H1 (cell line): ENCODE data around the gene SPOCK2. TPM values are rescaled to one million over a fixed set of nuclear protein-coding genes. Genes with fewer than 3 reads are reported as not detected.

Experiments used
- CTCF ChIA-PET: fragments of 300-600 bp; sonication (Branson Sonifier 250); formaldehyde crosslinking; loops from one replicate; lab custom pipeline; 2021; ENCODE audit not compliant: partially characterized antibody; lab: Charles Lee
- POLR2A ChIA-PET: fragments of 300-600 bp; sonication (Branson Sonifier 250); formaldehyde crosslinking; loops from one replicate; lab custom pipeline; 2021; ENCODE audit warnings: inconsistent platforms; ENCODE audit not compliant: partially characterized antibody; lab: Charles Lee
- DNase-seq, 2 experiments: peaks; one replicate each; pipeline versions ENCODE4 v3.0.0 to v3.0.0-alpha.2; 2010 to 2022; ENCODE audit warnings: low spot score in 2 of 2, low read depth in 1 of 2, mixed read lengths in 1 of 2
- FAIRE-seq: peaks from 2 replicates; lab custom pipeline; 2011; peaks lifted over from hg19 to GRCh38; lab: Jason Lieb, UNC
- H2AFZ ChIP-seq: 2 replicates; pipeline ENCODE4 v1.8.1; 2012; ENCODE audit warnings: low read length, inconsistent platforms
- H2AK5ac ChIP-seq: 2 replicates; pipeline ENCODE4 v1.6.1; 2013; ENCODE audit warnings: low read depth, low read length
- H2BK120ac ChIP-seq: replicated peaks from 2 replicates; pipeline ENCODE3; 2013; ENCODE audit warnings: low read depth, low read length, inconsistent platforms
- H2BK12ac ChIP-seq: 2 replicates; pipeline ENCODE4 v1.6.1; 2013; ENCODE audit warnings: low read depth, low read length
- H2BK15ac ChIP-seq: 2 replicates; pipeline ENCODE4 v1.6.1; 2013; ENCODE audit warnings: low read length
- H2BK20ac ChIP-seq: 2 replicates; pipeline ENCODE4 v1.6.1; 2013; ENCODE audit warnings: low read length
- H2BK5ac ChIP-seq: 2 replicates; pipeline ENCODE4 v1.6.1; 2013; ENCODE audit warnings: low read depth, low read length
- H3K14ac ChIP-seq: 2 replicates; pipeline ENCODE4 v1.6.1; 2013; ENCODE audit warnings: inconsistent platforms; ENCODE audit not compliant: insufficient read length
- H3K18ac ChIP-seq: 2 replicates; pipeline ENCODE4 v1.6.1; 2013; ENCODE audit warnings: low read length; ENCODE audit errors: extremely low read depth
- H3K23ac ChIP-seq: 2 replicates; pipeline ENCODE4 v1.6.1; 2013; ENCODE audit warnings: inconsistent platforms; ENCODE audit not compliant: insufficient read length
- H3K23me2 ChIP-seq: 2 replicates; pipeline ENCODE4 v1.6.1; 2013; ENCODE audit warnings: low read depth, low read length
- H3K27ac ChIP-seq: 2 replicates; pipeline ENCODE4 v1.6.1; 2011; ENCODE audit warnings: low read depth, low read length, inconsistent platforms
- H3K27me3 ChIP-seq, 4 experiments: replicated peaks in 1 of 4; 1 replicate in 1 of 4; 2 replicates in 3 of 4; pipeline versions ENCODE4 v1.6.1 to v1.8.1; 2011 to 2013; ENCODE audit warnings: low read length in 3 of 4, mild to moderate bottlenecking in 3 of 4, inconsistent platforms in 2 of 4, mixed read lengths in 2 of 4, moderate library complexity in 1 of 4; ENCODE audit not compliant: control insufficient read depth in 3 of 4, insufficient read depth in 3 of 4; ENCODE audit errors: extremely low read depth in 1 of 4
- H3K36me3 ChIP-seq, 4 experiments: 2 replicates each; pipeline versions ENCODE4 v1.6.1 to v1.8.1; 2011 to 2013; ENCODE audit warnings: mild to moderate bottlenecking in 4 of 4, low read length in 3 of 4, moderate library complexity in 2 of 4, control low read depth in 1 of 4, inconsistent platforms in 1 of 4; ENCODE audit not compliant: insufficient read depth in 4 of 4, control insufficient read depth in 2 of 4
- H3K4ac ChIP-seq: replicated peaks from 2 replicates; pipeline ENCODE3; 2013; ENCODE audit warnings: low read length, low read depth, mixed read lengths, inconsistent platforms; ENCODE audit not compliant: insufficient read length
- H3K4me1 ChIP-seq, 4 experiments: replicated peaks in 1 of 4; 1 replicate in 1 of 4; 2 replicates in 3 of 4; pipeline versions ENCODE4 v1.6.1 to v1.8.1; 2011 to 2013; ENCODE audit warnings: low read length in 3 of 4, inconsistent platforms in 2 of 4, mixed read lengths in 1 of 4; ENCODE audit not compliant: insufficient read depth in 4 of 4, control insufficient read depth in 3 of 4
- H3K4me2 ChIP-seq, 2 experiments: 2 replicates each; pipeline versions ENCODE4 v1.6.1 to v1.8.1; 2011 to 2013; ENCODE audit warnings: low read depth in 2 of 2, low read length in 2 of 2, control low read depth in 1 of 2, inconsistent platforms in 1 of 2, mild to moderate bottlenecking in 1 of 2; ENCODE audit not compliant: insufficient read depth in 1 of 2
- H3K4me3 ChIP-seq, 4 experiments: fragments of 200-600, 300-600 bp in 1 of 4; sonication (generic), shearing (Covaris generic), sonication (Bioruptor Twin) in 1 of 4; 2 replicates each; pipeline versions ENCODE4 v1.5.1 to v1.8.1; 2011 to 2016; ENCODE audit warnings: low read length in 4 of 4, low read depth in 3 of 4, control low read depth in 2 of 4, inconsistent platforms in 2 of 4, mild to moderate bottlenecking in 2 of 4, mixed read lengths in 1 of 4, moderate library complexity in 1 of 4; ENCODE audit not compliant: insufficient read depth in 2 of 4; ENCODE audit errors: extremely low read depth in 1 of 4
- H3K56ac ChIP-seq: replicated peaks from 2 replicates; pipeline ENCODE3; 2013; ENCODE audit warnings: low read depth, mild to moderate bottlenecking, mixed read lengths, low read length, inconsistent platforms; ENCODE audit not compliant: insufficient read length
- H3K79me1 ChIP-seq: 2 replicates; pipeline ENCODE4 v1.6.1; 2013; ENCODE audit warnings: low read depth, low read length, control low read depth
- H3K79me2 ChIP-seq, 2 experiments: 2 replicates each; pipeline versions ENCODE4 v1.6.1 to v1.8.1; 2012 to 2013; ENCODE audit warnings: low read length in 2 of 2, mild to moderate bottlenecking in 2 of 2, inconsistent platforms in 1 of 2; ENCODE audit not compliant: insufficient read depth in 2 of 2, control insufficient read depth in 1 of 2
- H3K9ac ChIP-seq, 4 experiments: replicated peaks in 1 of 4; 1 replicate in 1 of 4; 2 replicates in 3 of 4; pipeline versions ENCODE4 v1.6.1 to v1.8.1; 2011 to 2013; ENCODE audit warnings: low read depth in 3 of 4, low read length in 3 of 4, control low read depth in 2 of 4, mild to moderate bottlenecking in 2 of 4, moderate library complexity in 2 of 4, inconsistent platforms in 1 of 4; ENCODE audit errors: extremely low read depth in 1 of 4
- H3K9me3 ChIP-seq, 2 experiments: 2 replicates each; pipeline versions ENCODE4 v1.6.1 to v1.8.1; 2012 to 2013; ENCODE audit warnings: mild to moderate bottlenecking in 2 of 2, moderate library complexity in 2 of 2, control low read depth in 1 of 2, inconsistent platforms in 1 of 2, low read depth in 1 of 2, low read length in 1 of 2, mixed read lengths in 1 of 2; ENCODE audit not compliant: insufficient read depth in 2 of 2
- H4K20me1 ChIP-seq, 2 experiments: replicated peaks in 1 of 2; 2 replicates each; pipeline versions ENCODE3 to v1.8.1; 2011 to 2013; ENCODE audit warnings: inconsistent platforms in 2 of 2, low read length in 2 of 2, mild to moderate bottlenecking in 1 of 2; ENCODE audit not compliant: insufficient read depth in 2 of 2, control insufficient read depth in 1 of 2
- H4K5ac ChIP-seq: 2 replicates; pipeline ENCODE4 v1.6.1; 2013; ENCODE audit warnings: low read length, low read depth, mixed read lengths, inconsistent platforms; ENCODE audit not compliant: insufficient read length
- H4K8ac ChIP-seq: 2 replicates; pipeline ENCODE4 v1.8.0; 2013; ENCODE audit warnings: mild to moderate bottlenecking, moderate library complexity, low read length, inconsistent platforms; ENCODE audit not compliant: insufficient read depth; ENCODE audit errors: extremely low read depth
- H4K91ac ChIP-seq: replicated peaks from 2 replicates; pipeline ENCODE3; 2013; ENCODE audit warnings: low read length, mixed read lengths, inconsistent platforms; ENCODE audit not compliant: insufficient read length
- RNF2 ChIP-seq: fragments of 200-900, 300-1000 bp; sonication (generic); IDR thresholded peaks from 2 replicates; pipeline ENCODE4 v1.7.1; 2016; ENCODE audit warnings: borderline replicate concordance, low read depth, mild to moderate bottlenecking, antibody characterized with exemption, low read length; ENCODE audit not compliant: poor library complexity, severe bottlenecking; ENCODE audit errors: missing control alignments
- WGBS, 2 experiments: shearing (Covaris generic) in 1 of 2; methylation state at CpG; one replicate each; pipeline versions ENCODE4 v1.1.6 to v1.1.7; 2013 to 2015; ENCODE audit warnings: low lambda C conversion rate in 2 of 2, mixed read lengths in 2 of 2, inconsistent platforms in 1 of 2, low coverage in 1 of 2, missing lambda C conversion rate in 1 of 2; ENCODE audit not compliant: insufficient replicate concordance in 2 of 2, insufficient coverage in 1 of 2, insufficient read length in 1 of 2; ENCODE audit errors: extremely low coverage in 1 of 2, missing lambda C conversion rate in 1 of 2; 5-methylcytosine and 5-hydroxymethylcytosine counted together
- polyA plus RNA-seq, 7 experiments: library from polyadenylated mRNA; depleted of rRNA in 3 of 7; stranded (reverse) in 5 of 7; unstranded in 2 of 7; fragments of >200 nt in 5 of 7; fragments of 200-250 nt in 2 of 7; gene quantifications; 1 replicate in 5 of 7; 2 replicates in 1 of 7; 4 replicates in 1 of 7; pipeline versions ENCODE4 v1.2.1 to v1.2.3, GENCODE V29; 2011 to 2013; ENCODE audit warnings: missing spikeins in 2 of 7, mixed read lengths in 2 of 7
- total RNA-seq: library from RNA; stranded (reverse); fragmentation: NEBNext Ultra II Directional; extraction: Animal tissue kit (Norgen Biotek cat#: 25700); gene quantifications from 2 replicates; pipeline ENCODE4 v1.2.1, GENCODE V29; 2021

Gene SPOCK2
- total and polyA plus RNA-seq, 2 of the 8 experiments (the other 6 are each of a cell fraction or from before 2014, with no cell fraction given) = 1.5 to 1.9 TPM

DNA sequence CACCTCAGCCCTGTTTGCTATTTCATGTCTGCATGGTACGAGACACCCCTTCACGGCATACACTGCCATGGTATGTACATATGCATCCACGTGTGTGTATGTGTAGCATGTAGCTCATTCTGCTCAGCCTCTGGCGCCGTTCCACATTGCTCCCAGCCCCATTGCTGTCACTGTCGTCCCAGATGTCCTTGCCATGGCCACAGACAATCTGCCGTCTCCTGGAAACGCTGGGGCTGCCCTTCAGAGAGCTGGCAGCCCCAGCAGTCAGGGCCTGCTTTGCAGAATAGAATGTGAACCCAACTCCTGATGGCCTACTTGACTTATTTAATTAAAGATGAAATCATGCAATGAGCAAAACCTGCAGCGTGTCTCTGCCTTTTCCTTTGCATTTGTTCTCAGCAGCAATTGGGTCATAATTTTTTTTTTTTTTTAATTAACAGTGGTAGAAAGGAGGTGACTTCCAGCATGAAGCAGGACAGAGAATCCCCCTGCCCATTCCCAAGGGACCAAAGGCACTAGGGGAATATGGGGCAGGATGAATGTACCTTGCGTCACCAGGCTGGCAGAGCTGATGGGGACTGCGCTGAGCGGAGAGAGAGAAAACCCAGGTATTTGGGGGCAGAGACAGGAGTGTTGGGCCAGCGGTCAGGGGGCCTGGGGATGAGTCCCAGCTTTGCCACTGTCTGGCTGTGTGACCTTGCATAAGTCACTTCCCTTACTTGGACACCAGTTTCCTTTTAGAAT is 75.0 kb downstream of the SPOCK2 start:
- Histone ChIP-seq H3K27ac (no peak overlapping the region), H4K20me1 (no peaks in the 10 kb centered on the region), H3K36me3 (no peaks in the 10 kb centered on the region), H2AK5ac (no peak overlapping the region), H3K14ac (no peak overlapping the region), H3K4me1 (peaks cover 0 to 4% (median under 1%) of the 10 kb centered on the region in 4 experiments; a peak in 3 of 7 replicates), H2BK15ac (no peak overlapping the region), H2BK20ac (no peak overlapping the region), H2AFZ (no peak overlapping the region), H4K5ac (no peak overlapping the region), H2BK12ac (no peak overlapping the region), H3K23me2 (no peaks in the 10 kb centered on the region), H3K18ac (no peak overlapping the region), H3K27me3 (no peaks in the 10 kb centered on the region), H3K79me2 (no peaks in the 10 kb centered on the region), H4K91ac (no peak overlapping the region), H4K8ac (no peak overlapping the region), H2BK5ac (no peak overlapping the region), H3K4ac (no peak overlapping the region), H3K9me3 (no peaks in the 10 kb centered on the region), H3K56ac (no peak overlapping the region), H3K4me3 (no peak overlapping the region), H3K79me1 (no peaks in the 10 kb centered on the region), H3K4me2 (no peak overlapping the region), H2BK120ac (no peak overlapping the region), H3K23ac (no peak overlapping the region), H3K9ac (no peak overlapping the region)
- DNase-seq (no peak), FAIRE-seq (no peak)
- TF ChIP-seq RNF2 = no peak
- WGBS, 2 experiments = 84% methylated on average over 13 of the region's 13 CpGs; no CpG with 5 or more reads in 1 of the 2 experiments
- POLR2A ChIA-PET = interaction anchor here (0.9 to 1.0 kb wide), 2 partner anchors 8 to 18 kb away, joined by 3 to 4 read pairs; no protein-coding TSS in a partner anchor
- CTCF ChIA-PET = interaction anchor here (0.7 to 2.4 kb wide), 15 partner anchors 13 to 118 kb away, joined by 3 to 12 read pairs (median 4); no protein-coding TSS in a partner anchor
